Gastrocnemius medialis (tissue), 4 donors: Measurements from ENCODE around the gene DDA1. TPM values are rescaled to one million over a fixed set of nuclear protein-coding genes. Genes with fewer than 3 reads are reported as not detected.

Experiments used
- ATAC-seq, 2 donors: fragments of 150-250 bp; one replicate each; pipeline ENCODE4 v1.9.1; 2016
- DNase-seq, 2 donors: peaks; one replicate each; pipeline ENCODE4 v3.0.0-alpha.2; 2019
- H3K27ac ChIP-seq, 4 donors: fragments of 200-600 bp; sonication (generic); 1 replicate in 1 of 4; 2 replicates in 3 of 4; pipeline ENCODE4 v1.5.1; 2016 to 2018; ENCODE audit warnings: mild to moderate bottlenecking in 2 of 4, moderate library complexity in 1 of 4
- H3K27me3 ChIP-seq, 3 donors: fragments of 200-600 bp; sonication (generic) in 2 of 3; 1 replicate in 1 of 3; 2 replicates in 2 of 3; pipeline versions ENCODE4 v1.5.1 to v1.6.0; 2016 to 2019; ENCODE audit warnings: mild to moderate bottlenecking in 1 of 3, moderate library complexity in 1 of 3
- H3K36me3 ChIP-seq, 2 donors: fragments of 200-600 bp; sonication (generic) in 1 of 2; one replicate each; pipeline ENCODE4 v1.5.1; 2017 to 2018
- H3K4me1 ChIP-seq, 2 donors: fragments of 200-600 bp; sonication (generic) in 1 of 2; one replicate each; pipeline ENCODE4 v1.5.1; 2016 to 2017; ENCODE audit warnings: mild to moderate bottlenecking in 2 of 2
- H3K4me3 ChIP-seq, 4 donors: fragments of 200-600 bp; sonication (generic) in 3 of 4; 1 replicate in 1 of 4; 2 replicates in 3 of 4; pipeline ENCODE4 v1.5.1; 2016 to 2019; ENCODE audit warnings: mild to moderate bottlenecking in 2 of 4
- H3K9me3 ChIP-seq, 3 donors: fragments of 200-600 bp; sonication (generic) in 2 of 3; 1 replicate in 1 of 3; 2 replicates in 2 of 3; pipeline ENCODE4 v1.5.1; 2016 to 2019
- CTCF ChIP-seq, 5 experiments: fragments of 450-650 bp in 3 of 5; fragments of 200-600 bp in 2 of 5; sonication (generic) in 2 of 5; IDR thresholded peaks in 4 of 5; conservative IDR thresholded peaks in 1 of 5; 1 replicate in 4 of 5; 2 replicates in 1 of 5; pipeline ENCODE4 v1.5.1; 2016 to 2019; ENCODE audit warnings: antibody characterized with exemption in 5 of 5, mild to moderate bottlenecking in 3 of 5, moderate library complexity in 3 of 5
- POLR2A ChIP-seq, 2 donors: fragments of 450-650 bp; IDR thresholded peaks; one replicate each; pipeline ENCODE4 v1.6.1; 2017; ENCODE audit warnings: antibody characterized with exemption in 2 of 2, mild to moderate bottlenecking in 2 of 2, moderate library complexity in 2 of 2
- in situ Hi-C, 4 donors: fragments of 200-750 bp; cut with MboI; loops; one replicate each; pipeline versions ENCODE4 v1.15.0 to v1.8.0; 2017; ENCODE audit warnings: low sequenced_read_pairs in 4 of 4
- intact Hi-C: fragments of 100-400 bp; cut with DNase I; formaldehyde crosslinking; loops from one replicate; pipeline ENCODE4 v1.15.1; 2023; ENCODE audit warnings: low total_unique reads
- total RNA-seq, 4 donors: library from RNA; depleted of rRNA; stranded (reverse); fragments of >200 nt; gene quantifications; one replicate each; pipeline versions ENCODE4 v1.1.0 to v1.2.3, GENCODE V29; 2016

Gene DDA1
- total RNA-seq, 4 donors from 2014 or later: 18.7 to 40.0 (median 27.0) TPM

- no peak for DNase-seq
- no peak for ATAC-seq
- no peaks in the 10 kb centered on the region for H3K36me3 ChIP-seq
- H3K9me3 ChIP-seq: no peaks in the 10 kb centered on the region
- in situ Hi-C loops: loop anchor here in 2 of 4 donors (5.0 to 25.0 kb wide), 3 partner anchors 81 to 523 kb away; no protein-coding TSS in a partner anchor
- TF ChIP-seq CTCF (IDR thresholded peaks at IDR 0.05 in 4 of 5, conservative IDR thresholded peaks at IDR 0.05 in 1 of 5): no peak
- H3K4me3 ChIP-seq: no peak overlapping the region
- H3K4me1 ChIP-seq: peaks cover 4 to 22% of the 10 kb centered on the region in 2 donors
- H3K27me3 ChIP-seq: peaks cover 16% of the 10 kb centered on the region in 3 donors
- intact Hi-C loops: no loop called here
- no peak overlapping the region for H3K27ac ChIP-seq
Measured at GRCh38 chr19:17285415-17286135, 23.8 kb upstream of the DDA1 start.

GRCh38 chr19:17286263-17286662, 23.1 kb upstream of the DDA1 start:
- H3K9me3 ChIP-seq: no peaks in the 10 kb centered on the region
- TF ChIP-seq CTCF (IDR thresholded peaks at IDR 0.05 in 4 of 5, conservative IDR thresholded peaks at IDR 0.05 in 1 of 5) (no peak), POLR2A (IDR thresholded peaks at IDR 0.05) (no peak)
- peaks cover 4 to 22% of the 10 kb centered on the region in 2 donors for H3K4me1 ChIP-seq
- DNase-seq: no peak
- no peak overlapping the region for H3K27ac ChIP-seq
- no peak overlapping the region for H3K4me3 ChIP-seq
- H3K27me3 ChIP-seq: peaks cover 12 to 13% (median 13%) of the 10 kb centered on the region in 3 donors
- intact Hi-C loops: no loop called here
- no peaks in the 10 kb centered on the region for H3K36me3 ChIP-seq
- in situ Hi-C loops: loop anchor here in 2 of 4 donors (5.0 to 25.0 kb wide), 3 partner anchors 81 to 524 kb away; no protein-coding TSS in a partner anchor
- no peak for ATAC-seq

- ATAC-seq (no peak), DNase-seq (no peak)
- Histone ChIP-seq H3K4me1 (peaks cover 4 to 19% of the 10 kb centered on the region in 2 donors), H3K27me3 (peaks cover 7 to 8% (median 8%) of the 10 kb centered on the region in 3 donors), H3K4me3 (no peak overlapping the region), H3K27ac (no peak overlapping the region), H3K36me3 (no peaks in the 10 kb centered on the region), H3K9me3 (no peaks in the 10 kb centered on the region)
- TF ChIP-seq CTCF (IDR thresholded peaks at IDR 0.05 in 4 of 5, conservative IDR thresholded peaks at IDR 0.05 in 1 of 5) (no peak), POLR2A (IDR thresholded peaks at IDR 0.05) (no peak)
- intact Hi-C loops: no loop called here
- in situ Hi-C loops: loop anchor here in 2 of 4 donors (5.0 to 25.0 kb wide), 3 partner anchors 82 to 524 kb away; no protein-coding TSS in a partner anchor
Measured at GRCh38 chr19:17286752-17287151, 22.6 kb upstream of the DDA1 start.

- in situ Hi-C loops: loop anchor here in 2 of 4 donors (5.0 to 25.0 kb wide), 3 partner anchors 85 to 527 kb away; no protein-coding TSS in a partner anchor
- H3K36me3 ChIP-seq: no peaks in the 10 kb centered on the region
- no peaks in the 10 kb centered on the region for H3K27me3 ChIP-seq
- DNase-seq (peak; percentile 23 to 61), ATAC-seq (peak; percentile 49 to 60)
- no peak overlapping the region for H3K4me3 ChIP-seq
- intact Hi-C loops: no loop called here
- TF ChIP-seq POLR2A (IDR thresholded peaks at IDR 0.05): no peak
- no peak for TF ChIP-seq CTCF (IDR thresholded peaks at IDR 0.05 in 4 of 5, conservative IDR thresholded peaks at IDR 0.05 in 1 of 5)
- H3K4me1 ChIP-seq: peaks cover 0 to 11% of the 10 kb centered on the region in 2 donors
- H3K27ac ChIP-seq: peak overlapping the region in 3 of 4 donors; percentile 43 to 49 (median 47)
- H3K9me3 ChIP-seq: no peaks in the 10 kb centered on the region
Measured at GRCh38 chr19:17289489-17289888, 19.9 kb upstream of the DDA1 start.
